Sigmoid colon (tissue), 4 donors: ENCODE measurements around the gene AQP1.

ENCODE experiments used
- CTCF ChIP-seq, 4 experiments: fragments of 450-650 bp in 3 of 4; fragments of 200-600 bp in 1 of 4; IDR thresholded peaks; one replicate each; pipeline ENCODE4 v1.5.1; 2016 to 2019; ENCODE audit warnings: antibody characterized with exemption in 4 of 4, mild to moderate bottlenecking in 3 of 4, moderate library complexity in 2 of 4
- POLR2A ChIP-seq, 2 donors: fragments of 450-650 bp; IDR thresholded peaks; one replicate each; pipeline ENCODE4 v1.6.1; 2016; ENCODE audit warnings: antibody characterized with exemption in 2 of 2, mild to moderate bottlenecking in 2 of 2, moderate library complexity in 2 of 2
- POLR2AphosphoS5 ChIP-seq, 4 donors: sonication (generic); formaldehyde crosslinking; IDR thresholded peaks; one replicate each; pipeline ENCODE4 v1.6.1; 2017; ENCODE audit warnings: antibody characterized with exemption in 4 of 4

GRCh38 chr7:30873207-30873606, 38.4 kb upstream of the AQP1 start:
- no peak for TF ChIP-seq CTCF (IDR thresholded peaks at IDR 0.05)
- no peak for TF ChIP-seq POLR2AphosphoS5 (IDR thresholded peaks at IDR 0.05)
- TF ChIP-seq POLR2A (IDR thresholded peaks at IDR 0.05), result no peak
